ENCODE results near the gene PHLDB1. TPM values are rescaled to one million over a fixed set of nuclear protein-coding genes. Genes with fewer than 3 reads are reported as not detected.
A peak's percentile ranks its signal among the peaks of the same experiment; 100 is the strongest.

The PHLDB1 gene
- total RNA-seq, 1 experiment from 2014 or later: 122 TPM

GRCh38 chr11:118649941-118650340, 42.5 kb downstream of the PHLDB1 start:
- Histone ChIP-seq H3K9me3 (ENCODE audit: insufficient read depth, low read depth) (no peaks in the 10 kb centered on the region), H3K4me2 (no peak overlapping the region), H3K27ac (no peak overlapping the region), H3K79me2 (ENCODE audit: low read depth) (no peaks in the 10 kb centered on the region), H3K4me1 (replicated peaks; ENCODE audit: insufficient read depth) (no peaks in the 10 kb centered on the region), H3K4me3 (no peak overlapping the region), H3K9me2 (ENCODE audit: insufficient read depth) (no peaks in the 10 kb centered on the region), H4K20me1 (ENCODE audit: insufficient read depth) (no peaks in the 10 kb centered on the region), H3K27me3 (ENCODE audit: insufficient read depth, low read depth) (no peaks in the 10 kb centered on the region), H3K36me3 (ENCODE audit: low read depth) (peaks cover 4% of the 10 kb centered on the region; the same call in 1 of the 2 replicates), H3F3A (ENCODE audit: insufficient read depth, low read depth) (no peaks in the 10 kb centered on the region), H2AFZ (no peak overlapping the region)
- no TSS peak for BruUV-seq (replicated peaks)
- intact Hi-C loops (cut with micrococcal nuclease; ENCODE audit: unreplicated experiment): no loop called here
- ChIA-PET CTCF (no interaction called here), POLR2A (ENCODE audit: unreplicated experiment) (no interaction called here)
- no peak for TF ChIP-seq CTCF (conservative IDR thresholded peaks at IDR 0.05)
- no peak for TF ChIP-seq EZH2 (IDR thresholded peaks at IDR 0.05; ENCODE audit: low read depth)
- DNase-seq: no peak

GRCh38 chr11:118650366-118650765, 43.0 kb downstream of the PHLDB1 start:
- Histone ChIP-seq H3K36me3 (ENCODE audit: low read depth) (peaks cover 4% of the 10 kb centered on the region; the same call in 1 of the 2 replicates), H3K4me3 (no peak overlapping the region), H3K4me2 (no peak overlapping the region), H2AFZ (no peak overlapping the region), H3K4me1 (replicated peaks; ENCODE audit: insufficient read depth) (no peaks in the 10 kb centered on the region), H3K27me3 (ENCODE audit: insufficient read depth, low read depth) (no peaks in the 10 kb centered on the region), H3K9me2 (ENCODE audit: insufficient read depth) (no peaks in the 10 kb centered on the region), H3K27ac (no peak overlapping the region), H3K79me2 (ENCODE audit: low read depth) (no peaks in the 10 kb centered on the region), H3F3A (ENCODE audit: insufficient read depth, low read depth) (no peaks in the 10 kb centered on the region), H3K9me3 (ENCODE audit: insufficient read depth, low read depth) (no peaks in the 10 kb centered on the region), H4K20me1 (ENCODE audit: insufficient read depth) (no peaks in the 10 kb centered on the region)
- POLR2A ChIA-PET (ENCODE audit: unreplicated experiment): no interaction called here
- CTCF ChIA-PET: interaction anchor here (0.6 kb wide), 1 partner anchor 71 kb away, joined by 3 read pairs; no protein-coding TSS in a partner anchor
- no peak for DNase-seq
- BruUV-seq (replicated peaks): no TSS peak
- intact Hi-C loops (cut with micrococcal nuclease; ENCODE audit: unreplicated experiment): no loop called here
- no peak for TF ChIP-seq CTCF (conservative IDR thresholded peaks at IDR 0.05)
- no peak for TF ChIP-seq EZH2 (IDR thresholded peaks at IDR 0.05; ENCODE audit: low read depth)

- Histone ChIP-seq H3K27me3 (ENCODE audit: insufficient read depth, low read depth) (no peaks in the 10 kb centered on the region), H3K36me3 (ENCODE audit: low read depth) (peaks cover 4% of the 10 kb centered on the region; the same call in 1 of the 2 replicates), H3K4me3 (no peak overlapping the region), H3K4me2 (no peak overlapping the region), H3K9me3 (ENCODE audit: insufficient read depth, low read depth) (no peaks in the 10 kb centered on the region), H3K79me2 (ENCODE audit: low read depth) (no peaks in the 10 kb centered on the region), H3K4me1 (replicated peaks; ENCODE audit: insufficient read depth) (no peaks in the 10 kb centered on the region), H3F3A (ENCODE audit: insufficient read depth, low read depth) (peaks cover 4% of the 10 kb centered on the region; the same call in 1 of the 2 replicates), H3K9me2 (ENCODE audit: insufficient read depth) (no peaks in the 10 kb centered on the region), H2AFZ (no peak overlapping the region), H3K27ac (no peak overlapping the region), H4K20me1 (ENCODE audit: insufficient read depth) (no peaks in the 10 kb centered on the region)
- no TSS peak for BruUV-seq (replicated peaks)
- TF ChIP-seq EZH2 (IDR thresholded peaks at IDR 0.05; ENCODE audit: low read depth) (no peak), CTCF (conservative IDR thresholded peaks at IDR 0.05) (no peak)
- ChIA-PET POLR2A (ENCODE audit: unreplicated experiment) (no interaction called here), CTCF (no interaction called here)
- peak in 1 of 2 experiments; percentile 25 for DNase-seq
- intact Hi-C loops (cut with micrococcal nuclease; ENCODE audit: unreplicated experiment): no loop called here
These were observed 44.4 kb downstream of the PHLDB1 start for GRCh38 chr11:118651820-118652219.

Data from PC-9 (cell line).